GM19351 (cell line): ENCODE measurements around the gene CHI3L1.

Experiments
- ATAC-seq: cut with Tn5 transposase; IDR thresholded peaks from one replicate; pipeline ENCODE4 v1.9.1; 2021; ENCODE audit warnings: mild to moderate bottlenecking, moderate library complexity; ENCODE audit not compliant: unreplicated experiment

CHI3L1 gene

DNA sequence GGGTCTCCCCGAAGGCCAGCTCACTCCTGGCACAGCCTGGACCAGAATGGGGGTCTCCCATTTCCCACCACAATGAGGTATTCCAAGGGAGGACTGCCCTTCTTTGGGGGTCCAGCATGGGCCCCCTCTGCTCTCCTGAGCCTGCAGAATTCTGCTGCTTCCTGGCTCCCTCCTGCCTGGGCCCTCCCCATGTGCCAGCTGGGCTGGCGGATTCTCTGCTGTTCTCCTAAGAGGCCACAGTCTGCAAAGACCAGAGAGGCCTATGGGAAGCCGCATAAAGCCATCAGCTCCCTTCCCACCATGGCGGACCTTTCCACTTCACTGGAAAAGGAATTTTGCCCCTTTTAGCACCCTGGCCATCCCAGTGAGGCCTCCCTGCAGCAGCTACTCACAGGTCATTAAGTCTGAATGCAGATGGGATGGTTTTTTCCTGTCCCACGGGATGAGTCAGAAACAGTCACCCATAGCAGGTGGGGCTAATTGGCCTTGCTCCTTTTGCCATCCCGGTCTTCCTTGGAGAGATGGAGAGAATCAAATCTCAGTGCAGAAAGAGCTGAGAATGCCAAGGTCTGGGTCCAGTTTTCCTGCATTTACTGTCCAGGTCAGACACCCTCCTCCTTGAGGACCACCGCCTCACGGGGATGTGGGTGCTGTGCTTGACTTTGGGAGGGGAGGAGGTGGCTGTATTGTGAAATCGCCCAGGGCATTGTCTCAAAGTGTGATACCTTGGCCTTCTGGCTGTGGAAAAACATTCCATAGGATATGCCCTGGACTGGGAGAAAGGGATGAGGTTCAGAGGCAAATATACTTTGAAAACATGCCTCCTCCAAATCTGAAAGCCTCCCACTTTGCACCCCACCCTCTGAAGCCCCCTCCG is 34.1 kb downstream of the CHI3L1 start:
- no peak for ATAC-seq

DNA sequence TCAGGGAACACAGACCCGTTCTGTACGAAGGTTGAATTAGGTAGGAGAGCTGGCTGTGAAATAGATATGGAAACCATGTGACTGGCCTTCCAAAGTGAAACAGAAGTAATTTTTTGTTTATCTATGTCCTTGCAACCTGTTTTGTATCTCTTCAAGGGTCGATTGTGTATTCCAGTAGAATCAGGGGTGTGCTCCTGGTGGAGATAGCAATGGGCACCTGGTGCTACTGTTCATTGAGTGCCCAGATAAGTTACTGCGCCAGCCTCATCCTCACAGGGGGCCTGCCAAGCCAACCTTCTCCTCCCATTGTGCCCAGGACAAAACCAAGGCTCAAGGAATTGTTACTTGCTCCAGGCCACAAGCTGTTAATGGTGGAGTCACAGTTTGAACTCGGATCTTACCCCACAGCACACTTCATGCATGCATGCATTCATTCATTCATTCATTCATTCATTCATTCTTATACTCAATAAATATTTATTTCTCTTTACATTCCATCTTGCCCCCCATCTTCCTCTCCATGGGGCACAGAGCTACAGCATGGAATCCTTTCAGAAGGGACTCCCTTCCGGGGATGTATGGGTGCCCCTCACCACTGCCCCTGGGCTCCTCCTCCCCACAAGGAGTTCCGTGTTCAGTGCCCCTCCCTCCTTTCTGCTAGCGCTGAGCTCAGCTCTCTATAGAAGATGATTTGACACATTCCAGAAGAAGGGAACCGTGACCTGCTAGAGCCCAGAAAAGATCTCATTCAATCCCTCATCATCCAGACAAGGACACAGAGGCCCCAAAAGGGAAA is 34.9 kb downstream of the CHI3L1 start:
- ATAC-seq, result no peak

DNA sequence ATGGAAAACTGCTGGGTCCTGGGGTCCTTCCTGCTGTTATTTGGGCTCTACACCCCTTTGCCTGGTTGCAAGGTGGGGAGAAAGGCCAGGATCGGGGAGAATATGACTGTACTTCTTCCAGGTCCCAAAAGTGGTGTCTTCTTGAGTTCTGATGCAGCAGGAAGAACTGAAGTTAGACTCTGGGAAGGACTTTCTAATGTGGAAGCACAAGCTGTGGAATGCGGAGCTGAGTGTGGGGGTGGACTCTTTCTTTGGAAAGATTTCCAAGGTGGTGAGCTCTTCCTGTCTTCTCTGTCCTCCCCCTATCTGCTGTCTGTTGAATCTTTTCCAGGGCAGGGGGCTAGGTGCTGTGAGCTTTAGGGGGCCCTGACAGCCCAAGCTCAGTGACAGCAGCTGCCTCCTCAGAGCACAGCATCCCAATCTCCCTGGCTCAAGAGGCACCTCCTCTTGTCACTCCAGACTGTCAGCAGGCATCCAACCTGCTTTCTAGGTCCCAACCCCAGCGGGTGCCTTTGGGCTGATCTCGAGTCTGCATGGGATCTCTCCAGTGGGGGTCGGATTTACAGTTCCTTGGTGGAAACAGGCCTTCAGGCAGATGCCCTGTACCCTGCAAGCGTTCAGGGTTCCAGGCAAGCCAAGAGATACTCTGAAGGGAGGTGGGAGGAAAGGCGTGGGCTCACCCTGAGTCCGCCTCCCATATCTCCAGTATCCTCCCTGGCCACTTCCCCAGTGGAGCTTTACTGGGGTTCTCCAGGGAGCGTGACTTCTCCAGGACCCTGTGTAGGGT is 35.8 kb downstream of the CHI3L1 start:
- no peak for ATAC-seq

DNA sequence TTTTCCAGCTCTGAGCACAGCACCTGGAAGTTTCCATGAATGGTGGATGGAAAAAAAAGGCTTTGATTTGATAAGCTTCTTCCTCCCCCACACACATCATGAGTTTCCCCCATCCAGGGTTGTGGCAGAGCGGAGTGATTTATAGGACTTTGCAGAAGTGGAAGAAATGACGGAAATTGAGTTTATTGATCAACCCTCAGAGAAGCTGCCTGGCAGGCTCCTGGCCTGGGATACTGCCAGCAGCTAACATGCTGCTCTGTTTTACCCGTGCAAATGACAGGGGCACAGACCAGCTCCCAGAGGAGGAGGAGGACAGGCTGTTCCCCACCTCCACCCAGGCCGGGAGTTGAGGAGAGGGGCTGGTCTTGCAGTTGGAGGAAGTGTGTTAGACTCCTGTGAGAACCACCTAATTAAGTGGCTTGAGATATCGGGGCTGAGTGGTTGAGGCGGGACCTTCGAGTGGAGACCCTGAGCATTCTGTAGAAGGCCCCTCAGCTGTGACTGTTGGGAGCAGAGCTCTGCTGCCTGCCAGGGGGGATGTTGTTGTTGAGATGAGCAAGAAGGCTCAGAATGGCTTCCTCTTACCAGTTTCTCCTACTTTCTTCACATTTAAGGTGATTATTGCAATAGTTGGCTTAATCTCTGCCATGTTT is 37.2 kb downstream of the CHI3L1 start:
- ATAC-seq, result no peak

DNA sequence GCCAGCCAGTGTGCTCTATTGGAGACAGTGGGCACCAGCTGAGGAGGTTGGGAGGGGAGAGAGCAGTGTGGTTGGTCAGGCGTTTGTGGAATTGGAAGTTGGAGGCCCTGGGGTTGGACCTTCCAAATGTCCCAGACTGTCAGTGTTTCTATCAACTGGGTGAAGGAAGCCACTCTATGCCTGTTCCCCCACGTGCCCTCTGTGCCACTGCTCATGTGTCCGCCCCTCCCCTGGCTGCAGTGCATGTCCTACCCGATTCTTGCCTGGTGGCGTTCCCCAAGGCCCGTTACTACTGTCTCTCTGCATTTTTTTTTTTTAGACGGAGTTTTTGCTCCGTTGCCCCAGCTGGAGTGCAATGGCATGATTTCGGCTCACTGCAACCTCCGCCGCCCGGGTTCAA is 37.9 kb downstream of the CHI3L1 start:
- no peak for ATAC-seq

DNA sequence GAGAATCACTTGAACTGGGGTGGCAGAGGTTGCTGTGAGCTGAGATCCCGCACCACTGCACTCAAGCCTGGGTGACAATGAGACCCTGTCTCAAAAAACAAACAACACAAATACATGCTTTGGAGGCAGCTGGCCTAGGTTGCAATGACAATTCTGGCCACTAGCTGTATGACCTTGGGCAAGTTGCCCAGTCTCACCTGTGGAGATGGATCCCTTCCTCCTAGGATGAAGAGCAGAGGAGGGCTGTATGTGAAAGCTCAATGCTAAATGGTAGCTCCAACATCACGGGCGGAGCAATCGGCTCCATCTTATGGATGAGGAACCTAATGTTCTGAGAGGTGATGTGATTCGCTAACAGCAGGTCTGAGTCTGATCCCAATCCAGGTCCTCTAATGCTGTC is 38.4 kb downstream of the CHI3L1 start:
- no peak for ATAC-seq

DNA sequence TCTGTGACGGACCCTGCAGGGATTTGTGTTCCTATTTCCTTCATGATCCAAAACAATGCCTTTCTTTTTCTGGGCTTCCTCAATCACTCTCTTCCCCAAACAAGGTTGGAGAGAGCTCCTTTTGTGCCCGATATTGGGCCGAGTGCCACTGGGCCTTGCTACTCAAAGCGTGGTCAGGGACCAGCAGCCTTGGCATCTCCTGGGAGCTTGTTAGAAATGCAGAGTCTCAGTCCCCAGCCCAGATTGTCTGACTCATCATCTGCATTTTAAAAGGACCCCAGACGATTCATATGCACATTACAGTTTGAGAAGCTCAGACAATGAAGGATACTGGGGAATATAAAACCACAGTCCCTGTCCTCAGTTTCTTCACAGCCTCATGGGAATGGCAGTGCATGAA is 39.1 kb downstream of the CHI3L1 start:
- ATAC-seq, result no peak

DNA sequence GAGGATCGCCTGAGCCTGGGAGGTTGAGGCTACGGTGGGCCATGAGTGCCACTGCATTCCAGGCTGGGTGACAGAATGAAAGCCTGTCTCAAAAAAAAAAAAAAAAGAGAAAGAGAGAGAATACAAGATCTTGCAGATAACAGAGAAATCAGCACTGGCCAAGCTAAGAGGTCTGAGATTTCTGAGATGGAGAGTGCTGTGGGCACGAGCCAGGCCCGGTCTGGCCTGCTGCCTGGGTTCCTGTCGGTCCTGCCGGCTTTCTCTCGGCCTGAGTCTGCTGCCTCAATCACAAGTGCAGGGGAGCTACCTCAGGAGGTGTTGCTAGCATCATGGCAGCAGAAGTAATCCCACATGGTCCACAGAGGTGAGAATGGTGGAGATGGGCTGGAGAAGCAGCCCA is 40.0 kb downstream of the CHI3L1 start:
- no peak for ATAC-seq

DNA sequence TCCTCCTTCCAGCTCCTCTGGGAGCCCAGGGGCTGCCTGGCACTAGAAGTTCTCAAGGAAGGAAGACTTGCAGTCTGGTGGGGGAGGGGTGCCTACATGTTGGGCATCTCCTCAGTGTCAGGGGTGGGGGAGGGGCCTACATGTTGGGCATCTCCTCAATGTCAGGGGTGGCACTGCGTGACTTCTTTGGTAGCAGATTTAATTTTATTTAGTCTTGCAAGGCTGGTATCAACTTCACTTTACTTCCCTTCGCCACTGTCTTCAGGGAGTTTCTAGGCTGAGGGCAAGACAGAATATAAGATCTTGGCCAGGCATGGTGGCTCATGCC is 40.5 kb downstream of the CHI3L1 start:
- no peak for ATAC-seq

DNA sequence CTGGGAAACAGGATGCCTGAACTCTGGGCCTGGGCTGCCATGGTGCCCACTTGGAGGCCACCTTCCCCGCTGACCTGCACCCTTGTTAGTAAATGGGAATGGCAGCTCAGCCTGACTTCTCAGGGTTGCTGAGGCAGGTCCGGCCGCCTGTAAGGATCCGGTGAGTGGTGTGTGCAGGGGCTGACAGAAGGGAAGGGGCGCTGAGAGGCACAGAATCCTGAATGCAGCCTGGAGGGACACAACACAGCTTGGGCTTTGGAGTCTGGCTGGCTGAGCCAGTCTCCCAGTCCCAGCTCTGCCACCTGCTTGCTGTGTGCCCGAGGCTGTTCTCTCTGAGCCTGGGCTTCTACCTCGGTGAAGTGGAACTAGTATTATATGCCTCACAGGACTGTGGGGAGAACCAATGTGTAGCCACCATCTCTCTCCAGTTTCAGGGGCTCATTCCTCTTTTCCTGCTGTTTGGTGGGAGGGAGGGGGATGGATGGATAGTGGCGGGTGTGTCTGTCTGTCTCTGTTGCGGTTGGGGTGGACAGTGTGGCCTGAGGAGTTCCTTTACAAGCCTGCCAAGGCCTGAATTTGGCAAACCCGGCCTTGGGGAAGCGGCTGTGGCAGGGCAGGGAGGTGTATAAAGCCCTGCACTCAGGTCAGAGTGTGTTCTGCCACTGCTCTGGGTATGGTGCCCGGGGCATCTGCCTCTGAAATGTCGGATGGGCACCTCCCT is 41.0 kb downstream of the CHI3L1 start:
- ATAC-seq, result no peak

DNA sequence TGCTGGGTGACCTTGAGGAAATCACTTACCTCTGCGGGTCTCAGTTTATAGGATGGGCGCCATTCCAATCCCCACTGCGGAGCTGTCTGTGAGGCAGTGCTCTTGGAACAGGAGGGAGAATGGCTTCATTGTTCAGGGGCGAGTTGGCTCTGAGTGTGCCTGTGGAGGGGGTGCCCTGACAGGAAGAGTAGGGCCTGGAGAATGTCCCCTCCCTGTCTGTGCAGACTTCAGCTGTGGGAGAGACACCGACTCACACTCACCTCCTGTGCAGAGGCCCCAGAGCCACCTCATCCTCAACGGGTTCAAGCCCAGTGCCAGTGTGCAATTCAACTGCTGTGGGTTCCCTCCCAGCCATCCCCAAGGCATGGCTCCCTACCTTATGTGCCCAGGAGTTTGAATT is 41.8 kb downstream of the CHI3L1 start:
- no peak for ATAC-seq

DNA sequence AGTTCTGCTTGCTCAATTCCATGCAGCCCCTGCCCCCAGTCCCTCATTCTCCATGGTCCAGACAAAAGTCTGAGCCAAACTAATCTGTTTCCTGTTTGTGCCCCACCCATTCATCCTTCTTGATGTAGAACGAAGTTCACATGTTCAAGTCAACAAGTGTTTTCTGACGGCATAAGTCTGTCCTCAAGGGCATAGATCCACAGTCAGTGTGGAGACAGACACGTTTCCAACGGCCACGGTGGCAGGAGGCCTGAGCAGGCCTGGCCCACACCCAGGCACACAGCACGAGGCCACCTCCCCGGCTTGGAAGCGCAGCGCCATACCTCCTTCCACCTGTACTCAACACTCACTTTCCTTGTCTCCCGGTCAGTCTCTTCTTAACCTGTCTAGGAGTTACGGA is 42.9 kb downstream of the CHI3L1 start:
- no peak for ATAC-seq

DNA sequence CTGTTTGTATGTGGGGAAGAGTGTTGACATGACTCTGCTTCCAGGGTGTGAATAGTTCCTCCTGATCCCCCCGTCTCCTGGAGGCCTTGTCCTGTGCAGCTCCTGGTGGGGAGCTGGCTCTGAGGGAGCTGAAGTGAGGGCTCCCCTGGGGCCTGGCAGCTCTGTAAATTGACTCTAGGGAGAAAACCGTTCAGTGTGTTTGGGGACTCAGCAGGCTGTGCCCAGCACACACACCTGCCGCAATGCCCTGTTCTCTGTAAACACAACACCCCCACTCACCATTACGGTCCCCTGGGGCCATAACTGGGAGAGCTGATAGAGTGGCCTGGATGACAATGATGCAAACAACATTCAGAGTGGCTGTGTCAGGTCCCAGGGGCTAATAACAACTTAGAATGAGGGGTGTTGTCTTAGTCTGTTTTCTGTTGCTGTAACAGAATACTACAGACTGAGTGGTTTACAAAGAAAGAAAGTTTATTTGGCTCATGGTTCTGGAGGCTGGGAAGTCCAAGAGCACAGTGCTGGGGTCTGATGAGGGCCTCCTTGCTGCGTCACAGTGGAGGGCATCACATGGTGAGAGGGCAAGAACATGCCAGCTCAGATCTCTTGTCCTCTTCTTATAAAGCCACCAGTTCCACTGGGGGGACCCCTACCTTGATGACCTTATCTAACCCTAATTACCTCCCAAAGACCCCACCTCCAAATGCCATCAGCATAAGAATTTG is 43.7 kb downstream of the CHI3L1 start:
- no peak for ATAC-seq

DNA sequence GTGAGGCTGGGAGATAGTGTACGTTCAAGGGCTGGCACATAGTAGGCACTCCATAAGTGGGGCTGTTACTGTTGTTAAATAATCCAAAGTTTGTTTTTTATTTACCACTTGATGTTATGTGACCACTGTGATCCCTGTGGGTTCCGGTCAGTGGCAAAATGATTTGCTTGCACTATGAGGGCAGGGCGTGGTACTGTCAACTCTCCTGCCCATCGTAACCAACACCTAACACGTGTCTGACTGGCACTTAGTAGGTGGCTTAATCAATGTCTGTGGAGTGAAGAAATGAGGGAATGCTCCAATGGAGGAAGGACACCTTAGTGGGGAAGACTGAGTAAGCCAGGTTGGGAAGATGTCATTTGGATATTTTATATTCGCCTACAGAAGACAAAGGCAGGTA is 44.4 kb downstream of the CHI3L1 start:
- no peak for ATAC-seq

DNA sequence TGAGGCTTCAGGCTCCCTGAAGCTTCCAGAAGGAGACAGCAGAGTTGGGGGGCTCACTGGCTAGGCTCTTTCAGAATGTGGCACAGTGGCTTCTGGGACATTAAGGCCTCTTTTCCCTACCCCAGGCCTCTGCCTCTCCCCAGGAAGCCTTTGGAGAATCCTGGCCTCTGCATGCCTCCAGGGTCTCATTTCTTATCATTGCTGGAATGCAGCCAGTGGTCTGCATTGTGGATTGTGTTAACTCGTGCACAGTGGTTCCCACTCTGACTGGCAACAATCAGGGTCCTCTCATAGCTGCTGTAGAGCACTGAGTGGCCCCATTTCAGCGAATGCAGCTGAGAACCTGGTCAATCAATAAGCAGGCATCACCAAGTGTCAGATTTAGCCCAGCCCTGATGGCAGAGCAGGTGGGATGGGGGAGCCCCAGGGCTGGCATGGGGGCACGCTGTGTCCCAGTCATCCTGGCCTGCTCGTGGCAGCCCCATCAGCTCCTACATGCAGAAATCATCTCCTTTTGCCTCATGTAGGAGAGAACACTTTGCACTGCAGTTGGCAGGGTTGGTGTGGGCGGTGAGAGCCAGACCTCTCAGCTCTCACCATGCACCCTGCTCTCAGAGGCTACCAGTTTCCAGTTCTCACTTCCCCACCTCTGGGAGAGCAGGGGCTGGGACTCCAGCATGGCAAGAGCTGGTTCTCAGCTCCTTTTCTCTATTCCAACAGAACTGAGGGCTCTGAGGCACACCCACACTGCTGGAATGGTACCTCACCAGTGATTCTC is 45.6 kb downstream of the CHI3L1 start:
- no peak for ATAC-seq

DNA sequence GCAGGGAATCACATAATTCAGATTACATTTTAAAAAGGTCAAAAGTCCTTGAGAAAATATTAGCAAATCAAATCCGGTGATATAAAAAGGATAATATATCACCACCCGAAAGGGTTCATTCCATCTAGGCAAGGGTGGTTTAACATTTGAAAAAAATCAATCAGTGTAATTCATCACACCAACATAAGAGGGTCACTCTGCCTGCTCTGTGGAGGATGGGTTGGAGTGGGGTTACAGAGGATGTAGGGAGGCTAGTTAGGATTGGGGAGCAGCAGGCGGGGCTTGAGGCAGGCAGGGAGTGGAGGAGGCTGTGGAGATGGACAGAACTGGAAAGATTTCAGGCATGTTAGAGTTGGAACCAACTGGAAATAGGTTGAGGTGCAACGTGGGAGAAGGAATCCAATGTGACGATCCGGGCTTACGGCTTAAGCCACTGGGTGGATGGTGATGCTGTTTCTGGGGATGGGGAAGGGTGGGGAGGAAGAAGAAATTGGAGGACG is 46.5 kb downstream of the CHI3L1 start:
- ATAC-seq, result no peak

DNA sequence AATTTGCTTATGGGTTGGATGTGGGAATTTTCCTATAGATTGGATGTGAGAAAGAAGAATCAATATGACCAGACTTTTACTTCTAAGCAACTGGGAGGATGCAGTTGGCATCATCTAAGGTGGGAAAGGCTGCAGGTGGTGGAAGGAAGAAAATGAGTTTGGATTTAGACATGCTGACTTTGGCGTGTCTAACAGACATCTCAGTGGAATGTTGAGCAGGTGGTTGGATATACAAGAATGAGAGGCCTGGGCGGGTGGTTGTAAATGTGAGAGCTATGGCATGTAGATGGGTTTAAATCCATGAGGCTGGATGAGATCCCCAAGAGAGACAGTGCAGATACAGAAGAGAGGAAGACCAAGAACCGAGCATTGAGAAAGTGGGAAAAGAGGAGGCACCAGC is 48.4 kb downstream of the CHI3L1 start:
- no peak for ATAC-seq

DNA sequence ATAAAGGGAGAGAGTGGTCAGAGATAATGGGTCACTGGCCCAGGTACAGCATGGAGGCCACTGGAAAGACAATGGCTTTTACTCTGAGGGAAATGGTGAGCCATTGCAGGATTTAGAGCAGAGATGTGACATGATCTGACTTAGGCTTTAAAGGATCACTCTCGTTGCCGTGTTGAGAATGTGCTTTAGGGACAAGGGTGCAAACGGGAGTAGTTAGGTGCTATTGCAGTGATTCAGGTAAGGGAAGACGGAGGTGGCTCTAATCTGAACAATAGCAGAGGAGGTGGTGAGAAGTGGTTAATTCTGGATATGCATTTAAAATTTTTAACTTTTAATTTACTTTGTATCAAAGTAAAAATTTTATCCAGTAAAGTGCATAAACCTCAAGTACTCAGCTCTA is 49.2 kb downstream of the CHI3L1 start:
- no peak for ATAC-seq
